Measurements from ENCODE around the gene CCNY.

DNA sequence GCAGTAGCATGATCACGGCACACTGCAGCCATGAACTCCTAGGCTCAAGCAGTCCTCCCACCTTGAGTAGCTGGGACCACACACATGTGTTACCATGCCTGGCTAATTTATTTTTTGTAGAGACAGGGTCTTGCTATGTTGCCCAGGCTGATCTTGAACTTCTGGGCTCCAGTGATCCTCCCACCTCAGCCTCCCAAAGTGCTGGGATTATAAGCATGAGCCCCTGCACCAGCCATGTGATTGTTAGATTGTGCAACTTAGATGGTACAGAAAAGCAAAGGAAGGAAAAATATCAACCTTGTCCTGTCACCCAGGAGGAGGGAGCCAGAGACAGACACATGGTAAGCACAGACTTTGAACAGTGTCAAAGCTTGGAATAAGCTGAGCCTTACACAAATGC lies 73.5 kb downstream of the CCNY start:
- TF ChIP-seq SIN3A (IDR thresholded peaks at IDR 0.05; ENCODE audit: borderline replicate concordance, insufficient read depth, low read length) (no peak), POLR2AphosphoS5 (IDR thresholded peaks at IDR 0.05; ENCODE audit: low read depth, low read length) (no peak)
